Measurements from ENCODE around the gene MAZ.

The MAZ gene

GRCh38 chr16:29779474-29779873 lies 26.9 kb upstream of the MAZ start:
- TF ChIP-seq, protein P1, sequence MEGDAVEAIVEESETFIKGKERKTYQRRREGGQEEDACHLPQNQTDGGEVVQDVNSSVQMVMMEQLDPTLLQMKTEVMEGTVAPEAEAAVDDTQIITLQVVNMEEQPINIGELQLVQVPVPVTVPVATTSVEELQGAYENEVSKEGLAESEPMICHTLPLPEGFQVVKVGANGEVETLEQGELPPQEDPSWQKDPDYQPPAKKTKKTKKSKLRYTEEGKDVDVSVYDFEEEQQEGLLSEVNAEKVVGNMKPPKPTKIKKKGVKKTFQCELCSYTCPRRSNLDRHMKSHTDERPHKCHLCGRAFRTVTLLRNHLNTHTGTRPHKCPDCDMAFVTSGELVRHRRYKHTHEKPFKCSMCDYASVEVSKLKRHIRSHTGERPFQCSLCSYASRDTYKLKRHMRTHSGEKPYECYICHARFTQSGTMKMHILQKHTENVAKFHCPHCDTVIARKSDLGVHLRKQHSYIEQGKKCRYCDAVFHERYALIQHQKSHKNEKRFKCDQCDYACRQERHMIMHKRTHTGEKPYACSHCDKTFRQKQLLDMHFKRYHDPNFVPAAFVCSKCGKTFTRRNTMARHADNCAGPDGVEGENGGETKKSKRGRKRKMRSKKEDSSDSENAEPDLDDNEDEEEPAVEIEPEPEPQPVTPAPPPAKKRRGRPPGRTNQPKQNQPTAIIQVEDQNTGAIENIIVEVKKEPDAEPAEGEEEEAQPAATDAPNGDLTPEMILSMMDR (IDR thresholded peaks at IDR 0.05): no peak

GRCh38 chr16:29784157-29784556 lies 22.2 kb upstream of the MAZ start:
- TF ChIP-seq, protein P1 (IDR thresholded peaks at IDR 0.05): no peak

- TF ChIP-seq, protein P1 (IDR thresholded peaks at IDR 0.05): no peak
Measured at GRCh38 chr16:29784901-29785500, 21.3 kb upstream of the MAZ start.

DNA sequence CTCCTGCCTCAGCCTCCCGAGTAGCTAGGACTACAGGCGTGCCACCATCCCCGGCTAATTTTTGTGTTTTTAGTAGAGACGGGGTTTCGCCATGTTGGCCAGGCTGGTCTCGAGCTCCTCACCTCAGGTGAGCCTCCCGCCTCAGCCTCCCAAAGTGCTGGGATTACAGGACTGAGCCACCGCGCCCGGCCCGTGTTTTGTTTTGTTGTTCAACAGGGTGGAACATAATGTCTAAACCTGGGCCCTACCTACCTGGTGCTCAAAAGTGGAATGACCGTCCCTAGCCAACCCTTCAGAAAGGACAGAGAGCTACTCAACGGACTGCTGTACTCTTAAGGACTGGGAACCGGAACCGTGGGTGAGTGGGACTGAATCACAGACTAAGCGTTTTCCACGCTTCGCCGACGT lies 16.6 kb upstream of the MAZ start:
- TF ChIP-seq, protein P1 (IDR thresholded peaks at IDR 0.05): no peak

DNA sequence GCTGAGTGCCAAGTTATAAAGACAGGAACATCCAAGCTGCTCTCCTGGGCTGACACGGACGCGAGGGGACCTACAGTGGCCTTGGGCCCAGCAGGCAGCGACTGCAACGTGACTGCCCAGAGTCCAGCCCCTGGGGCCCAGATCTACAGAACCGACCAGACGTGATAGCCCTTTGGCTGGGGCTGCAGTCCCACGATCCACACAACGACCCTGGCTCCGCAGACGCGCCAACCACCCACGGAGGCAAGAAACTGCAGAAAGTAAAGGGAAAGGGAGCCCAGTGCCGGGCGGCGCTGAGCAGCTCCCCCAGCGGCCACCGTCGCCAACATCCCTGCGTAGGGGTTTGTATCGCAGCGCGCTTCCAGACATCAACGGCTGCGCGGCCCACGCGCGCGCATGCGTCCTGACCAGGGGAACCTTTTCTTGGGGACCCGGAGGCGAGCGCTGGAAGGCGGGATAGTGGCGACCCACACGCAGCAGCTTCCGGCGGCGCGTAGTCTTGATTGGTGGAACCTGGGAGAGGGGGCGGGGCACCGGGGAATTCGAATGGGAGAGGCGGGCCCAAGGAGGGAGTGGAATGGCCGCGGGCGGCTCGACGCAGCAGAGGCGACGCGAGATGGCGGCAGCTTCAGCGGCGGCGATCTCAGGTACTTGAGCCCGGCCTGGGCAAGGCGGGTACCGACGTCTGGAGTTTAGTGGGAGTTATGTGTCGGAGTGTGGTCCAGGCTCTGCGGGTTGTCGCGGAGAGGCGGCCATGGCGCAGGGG lies 16.0 kb upstream of the MAZ start, which contains the start of gene KIF22:
Gene KIF22, plus strand, starts transcription at position 569 of the 766 bp plus-strand sequence. Its CDS starts 9 bp downstream, at position 578.
- TF ChIP-seq, protein P1 (IDR thresholded peaks at IDR 0.05): peak; percentile 74

DNA sequence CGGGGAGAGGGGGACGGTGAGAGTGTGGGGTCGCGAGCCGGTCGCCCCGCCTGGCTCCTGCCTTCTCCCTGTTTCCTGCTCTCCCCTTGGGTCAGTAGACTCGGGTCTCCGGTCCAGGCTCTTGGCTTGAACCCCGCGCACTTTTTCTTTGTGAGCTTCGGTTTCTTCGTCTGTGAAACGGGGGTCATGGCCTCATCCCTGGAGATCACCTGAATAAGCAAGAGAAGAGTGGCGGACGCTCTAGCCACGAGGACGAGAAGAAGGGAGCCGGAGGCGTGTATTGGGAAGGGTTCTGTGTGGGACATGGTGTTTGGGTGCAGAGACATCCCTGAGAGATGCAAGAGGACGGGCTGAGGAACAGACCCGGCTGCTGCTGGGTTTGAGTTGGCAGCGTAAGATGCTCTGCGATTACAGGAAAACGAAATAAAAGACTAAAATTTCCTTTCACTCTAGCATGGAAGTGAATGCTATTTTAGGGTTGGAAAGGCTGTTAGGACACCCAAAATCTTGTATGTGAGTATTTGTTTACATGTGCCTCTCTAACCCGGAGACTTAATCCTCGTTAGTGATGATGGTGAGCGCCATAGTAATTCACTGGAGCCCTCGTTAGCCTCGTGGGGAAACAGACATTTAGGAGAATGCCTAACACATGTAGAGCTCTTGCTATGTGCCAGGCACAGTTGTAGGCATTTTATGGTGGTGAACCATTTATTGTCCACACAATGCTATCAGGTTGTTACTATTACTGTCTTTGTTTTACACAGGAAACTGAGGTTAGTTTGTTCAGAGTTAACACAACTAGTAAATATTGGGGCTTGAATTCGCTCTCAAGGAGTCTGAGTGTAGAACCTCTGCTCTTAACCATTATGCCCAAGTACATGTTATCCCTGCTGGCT lies 15.1 kb upstream of the MAZ start:
- TF ChIP-seq, protein P1 (IDR thresholded peaks at IDR 0.05): no peak

Measured in LNCAP (cell line).